Measurements from ENCODE around the gene ADAMTSL1.

The ADAMTSL1 gene

GRCh38 chr9:18893046-18893445 lies 419.1 kb downstream of the ADAMTSL1 start:
- H3K4me3 ChIP-seq (ENCODE audit: low read length, poor library complexity, severe bottlenecking), result no peak overlapping the region
- no peak overlapping the region for H3K9ac ChIP-seq (ENCODE audit: low read depth, low read length, poor library complexity, severe bottlenecking)
- H4K20me1 ChIP-seq (ENCODE audit: insufficient read depth, low read length, poor library complexity, severe bottlenecking), result no peaks in the 10 kb centered on the region
- no peak overlapping the region for H2AFZ ChIP-seq (ENCODE audit: low read length)
- no peaks in the 10 kb centered on the region for H3K9me2 ChIP-seq (replicated peaks; ENCODE audit: low read depth, low read length)
- H3K36me3 ChIP-seq (ENCODE audit: insufficient read depth, low read length), result no peaks in the 10 kb centered on the region
- H3K4me1 ChIP-seq (ENCODE audit: insufficient read depth, low read length, poor library complexity, severe bottlenecking), result no peaks in the 10 kb centered on the region
- no peak for TF ChIP-seq EZH2phosphoT487 (IDR thresholded peaks at IDR 0.05; ENCODE audit: borderline replicate concordance)
- no peak for TF ChIP-seq CTCF (conservative IDR thresholded peaks at IDR 0.05; ENCODE audit: low read length)
- H3K27me3 ChIP-seq (ENCODE audit: insufficient read depth, low read length, poor library complexity, severe bottlenecking), result no peaks in the 10 kb centered on the region
- no peak overlapping the region for H3K4me2 ChIP-seq (ENCODE audit: low read depth, low read length, poor library complexity, severe bottlenecking)
- H3K79me2 ChIP-seq (ENCODE audit: insufficient read depth, low read length), result no peaks in the 10 kb centered on the region
- peaks cover 15% of the 10 kb centered on the region; the same call in 1 of the 2 replicates for H3K9me3 ChIP-seq (ENCODE audit: insufficient read depth, low read depth, low read length)
- H3F3A ChIP-seq (ENCODE audit: low read depth), result no peaks in the 10 kb centered on the region

GRCh38 chr9:18893491-18893890 lies 419.5 kb downstream of the ADAMTSL1 start:
- TF ChIP-seq CTCF (conservative IDR thresholded peaks at IDR 0.05; ENCODE audit: low read length), result no peak
- TF ChIP-seq EZH2phosphoT487 (IDR thresholded peaks at IDR 0.05; ENCODE audit: borderline replicate concordance), result no peak
- no peaks in the 10 kb centered on the region for H3K27me3 ChIP-seq (ENCODE audit: insufficient read depth, low read length, poor library complexity, severe bottlenecking)
- no peaks in the 10 kb centered on the region for H3K9me2 ChIP-seq (replicated peaks; ENCODE audit: low read depth, low read length)
- no peak overlapping the region for H3K4me3 ChIP-seq (ENCODE audit: low read length, poor library complexity, severe bottlenecking)
- H3K9me3 ChIP-seq (ENCODE audit: insufficient read depth, low read depth, low read length), result peaks cover 17% of the 10 kb centered on the region; the same call in 1 of the 2 replicates
- no peaks in the 10 kb centered on the region for H3F3A ChIP-seq (ENCODE audit: low read depth)
- no peak overlapping the region for H2AFZ ChIP-seq (ENCODE audit: low read length)
- no peaks in the 10 kb centered on the region for H3K36me3 ChIP-seq (ENCODE audit: insufficient read depth, low read length)
- no peaks in the 10 kb centered on the region for H4K20me1 ChIP-seq (ENCODE audit: insufficient read depth, low read length, poor library complexity, severe bottlenecking)
- H3K4me1 ChIP-seq (ENCODE audit: insufficient read depth, low read length, poor library complexity, severe bottlenecking), result no peaks in the 10 kb centered on the region
- H3K79me2 ChIP-seq (ENCODE audit: insufficient read depth, low read length), result no peaks in the 10 kb centered on the region
- no peak overlapping the region for H3K9ac ChIP-seq (ENCODE audit: low read depth, low read length, poor library complexity, severe bottlenecking)
- H3K4me2 ChIP-seq (ENCODE audit: low read depth, low read length, poor library complexity, severe bottlenecking), result no peak overlapping the region

- H3K4me2 ChIP-seq (ENCODE audit: low read depth, low read length, poor library complexity, severe bottlenecking), result no peak overlapping the region
- no peaks in the 10 kb centered on the region for H3K36me3 ChIP-seq (ENCODE audit: insufficient read depth, low read length)
- H3K79me2 ChIP-seq (ENCODE audit: insufficient read depth, low read length), result no peaks in the 10 kb centered on the region
- no peaks in the 10 kb centered on the region for H3K4me1 ChIP-seq (ENCODE audit: insufficient read depth, low read length, poor library complexity, severe bottlenecking)
- H4K20me1 ChIP-seq (ENCODE audit: insufficient read depth, low read length, poor library complexity, severe bottlenecking), result no peaks in the 10 kb centered on the region
- H3K9me2 ChIP-seq (replicated peaks; ENCODE audit: low read depth, low read length), result no peaks in the 10 kb centered on the region
- H3K4me3 ChIP-seq (ENCODE audit: low read length, poor library complexity, severe bottlenecking), result no peak overlapping the region
- no peak overlapping the region for H2AFZ ChIP-seq (ENCODE audit: low read length)
- no peaks in the 10 kb centered on the region for H3K27me3 ChIP-seq (ENCODE audit: insufficient read depth, low read length, poor library complexity, severe bottlenecking)
- no peak for TF ChIP-seq EZH2phosphoT487 (IDR thresholded peaks at IDR 0.05; ENCODE audit: borderline replicate concordance)
- no peak for TF ChIP-seq CTCF (conservative IDR thresholded peaks at IDR 0.05; ENCODE audit: low read length)
- peaks cover 17% of the 10 kb centered on the region; the same call in 1 of the 2 replicates for H3K9me3 ChIP-seq (ENCODE audit: insufficient read depth, low read depth, low read length)
- no peaks in the 10 kb centered on the region; the same call in 1 of the 2 replicates for H3F3A ChIP-seq (ENCODE audit: low read depth)
- no peak overlapping the region for H3K9ac ChIP-seq (ENCODE audit: low read depth, low read length, poor library complexity, severe bottlenecking)
Measured at GRCh38 chr9:18896004-18896403, 422.1 kb downstream of the ADAMTSL1 start.
